H9 (cell line): ENCODE measurements around the gene CYRIA. TPM values are rescaled to one million over a fixed set of nuclear protein-coding genes. Genes with fewer than 3 reads are reported as not detected.

Experiments used
- DNase-seq: peaks from one replicate; pipeline ENCODE4 v3.0.0-alpha.2; 2017
- H2AFZ ChIP-seq: one replicate; pipeline ENCODE4 v1.6.1; 2013; ENCODE audit warnings: mild to moderate bottlenecking, low read length, control low read depth, moderate library complexity
- H2AK5ac ChIP-seq: 2 replicates; pipeline ENCODE4 v1.6.1; 2013; ENCODE audit warnings: low read length, control low read depth, mixed read lengths; ENCODE audit not compliant: insufficient read length
- H2BK120ac ChIP-seq: one replicate; pipeline ENCODE4 v1.6.1; 2013; ENCODE audit warnings: low read depth, mild to moderate bottlenecking, low read length, control low read depth, inconsistent platforms; ENCODE audit not compliant: poor library complexity, severe bottlenecking
- H2BK12ac ChIP-seq: 2 replicates; pipeline ENCODE4 v1.6.1; 2013; ENCODE audit warnings: low read length, control low read depth, mixed read lengths, low read depth; ENCODE audit not compliant: insufficient read length
- H2BK15ac ChIP-seq: 2 replicates; pipeline ENCODE4 v1.6.1; 2013; ENCODE audit warnings: low read depth, low read length, control low read depth
- H2BK20ac ChIP-seq: one replicate; pipeline ENCODE4 v1.6.1; 2013; ENCODE audit warnings: low read depth, mild to moderate bottlenecking, low read length, control low read depth, inconsistent platforms; ENCODE audit not compliant: poor library complexity, severe bottlenecking
- H2BK5ac ChIP-seq: 2 replicates; pipeline ENCODE4 v1.6.1; 2013; ENCODE audit warnings: low read length, control low read depth, mixed read lengths; ENCODE audit not compliant: insufficient read length
- H3K14ac ChIP-seq: 2 replicates; pipeline ENCODE4 v1.6.1; 2013; ENCODE audit warnings: low read length, control low read depth; ENCODE audit not compliant: insufficient read depth
- H3K18ac ChIP-seq: 2 replicates; pipeline ENCODE4 v1.6.1; 2013; ENCODE audit warnings: low read depth, mild to moderate bottlenecking, mixed read lengths, low read length, control low read depth; ENCODE audit not compliant: insufficient read length
- H3K23ac ChIP-seq: 2 replicates; pipeline ENCODE4 v1.6.1; 2013; ENCODE audit warnings: low read length, control low read depth, mixed read lengths, low read depth; ENCODE audit not compliant: insufficient read length
- H3K23me2 ChIP-seq: 2 replicates; pipeline ENCODE4 v1.6.1; 2013; ENCODE audit warnings: low read depth, mild to moderate bottlenecking, mixed read lengths, low read length, control low read depth; ENCODE audit not compliant: insufficient read length, poor library complexity, severe bottlenecking
- H3K27ac ChIP-seq: 2 replicates; pipeline ENCODE4 v1.5.1; 2013; ENCODE audit warnings: low read length, control low read depth, mixed read lengths, low read depth; ENCODE audit not compliant: insufficient read length
- H3K27me3 ChIP-seq: 2 replicates; pipeline ENCODE4 v1.6.1; 2013; ENCODE audit warnings: low read length, control low read depth, inconsistent platforms; ENCODE audit not compliant: insufficient read depth
- H3K4ac ChIP-seq: 2 replicates; pipeline ENCODE4 v1.6.1; 2013; ENCODE audit warnings: low read depth, mild to moderate bottlenecking, control low read depth, inconsistent platforms, low read length, moderate library complexity
- H3K4me1 ChIP-seq: 2 replicates; pipeline ENCODE4 v1.6.1; 2013; ENCODE audit warnings: low read length, control low read depth, inconsistent platforms; ENCODE audit not compliant: insufficient read depth
- H3K4me2 ChIP-seq: 2 replicates; pipeline ENCODE4 v1.6.1; 2013; ENCODE audit warnings: low read length, control low read depth, mixed read lengths; ENCODE audit not compliant: insufficient read length, insufficient read depth
- H3K56ac ChIP-seq: 2 replicates; pipeline ENCODE4 v1.6.1; 2013; ENCODE audit warnings: low read depth, mild to moderate bottlenecking, mixed read lengths, low read length, control low read depth; ENCODE audit not compliant: insufficient read length
- H3K79me1 ChIP-seq: 2 replicates; pipeline ENCODE4 v1.6.1; 2013; ENCODE audit warnings: low read depth, mild to moderate bottlenecking, moderate library complexity, low read length, control low read depth, inconsistent platforms; ENCODE audit not compliant: insufficient read depth, poor library complexity, severe bottlenecking
- H3K79me2 ChIP-seq: 2 replicates; pipeline ENCODE4 v1.6.1; 2013; ENCODE audit warnings: low read length, control low read depth, inconsistent platforms; ENCODE audit not compliant: insufficient read depth
- H3K9ac ChIP-seq: 2 replicates; pipeline ENCODE4 v1.6.1; 2013; ENCODE audit warnings: low read length, control low read depth, mixed read lengths; ENCODE audit not compliant: insufficient read length; ENCODE audit errors: extremely low read depth
- H3K9me3 ChIP-seq: one replicate; pipeline ENCODE4 v1.6.1; 2013; ENCODE audit warnings: low read depth, low read length, inconsistent platforms; ENCODE audit not compliant: control insufficient read depth
- H3T11ph ChIP-seq: one replicate; pipeline ENCODE4 v1.6.1; 2013; ENCODE audit warnings: mild to moderate bottlenecking, low read length, control low read depth, inconsistent platforms
- H4K20me1 ChIP-seq: one replicate; pipeline ENCODE4 v1.6.1; 2013; ENCODE audit not compliant: control insufficient read depth, insufficient read length, insufficient read depth
- H4K5ac ChIP-seq: 2 replicates; pipeline ENCODE4 v1.6.1; 2013; ENCODE audit warnings: low read depth, mild to moderate bottlenecking, mixed read lengths, low read length, control low read depth; ENCODE audit not compliant: insufficient read length
- H4K8ac ChIP-seq: replicated peaks from 2 replicates; pipeline ENCODE4 v1.6.1; 2013; ENCODE audit warnings: low read length, control low read depth, mixed read lengths, low read depth; ENCODE audit not compliant: insufficient read length
- H4K91ac ChIP-seq: 2 replicates; pipeline ENCODE4 v1.6.1; 2013; ENCODE audit warnings: low read depth, mild to moderate bottlenecking, moderate library complexity, mixed read lengths, low read length, control low read depth; ENCODE audit not compliant: insufficient read length
- H3K27ac Mint-ChIP-seq, 3 experiments: 2 replicates in 2 of 3; 3 replicates in 1 of 3; pipeline ENCODE4 v1.8.0; 2020 to 2021; ENCODE audit warnings: mixed read lengths in 3 of 3, mild to moderate bottlenecking in 1 of 3, moderate library complexity in 1 of 3
- H3K27me3 Mint-ChIP-seq: 2 replicates; pipeline ENCODE4 v1.8.0; 2021; ENCODE audit warnings: low read depth, mild to moderate bottlenecking, moderate library complexity, mixed read lengths
- H3K36me3 Mint-ChIP-seq, 3 experiments: 2 replicates in 2 of 3; 3 replicates in 1 of 3; pipeline ENCODE4 v1.8.0; 2020 to 2021; ENCODE audit warnings: low read depth in 3 of 3, mixed read lengths in 3 of 3; ENCODE audit not compliant: insufficient read depth in 1 of 3
- H3K4me1 Mint-ChIP-seq, 2 experiments: 2 replicates each; pipeline ENCODE4 v1.8.0; 2020; ENCODE audit warnings: mixed read lengths in 2 of 2
- H3K4me3 Mint-ChIP-seq, 2 experiments: 2 replicates in 1 of 2; 3 replicates in 1 of 2; pipeline ENCODE4 v1.8.0; 2020 to 2021; ENCODE audit warnings: mild to moderate bottlenecking in 2 of 2, mixed read lengths in 2 of 2, moderate library complexity in 1 of 2
- H3K9me3 Mint-ChIP-seq, 2 experiments: 2 replicates in 1 of 2; 3 replicates in 1 of 2; pipeline ENCODE4 v1.8.0; 2020; ENCODE audit warnings: mild to moderate bottlenecking in 2 of 2, mixed read lengths in 2 of 2, moderate library complexity in 1 of 2
- CTCF ChIP-seq: fragments of 200-600 bp; sonication (generic); conservative IDR thresholded peaks from 3 replicates; pipeline ENCODE4 v1.8.0; 2021; ENCODE audit warnings: antibody characterized with exemption, mild to moderate bottlenecking
- WGBS: extraction: QIAGEN DNeasy Blood & Tissue Kit; methylation state at CpG from one replicate; pipeline ENCODE4 v1.1.7; 2013; ENCODE audit warnings: missing lambda C conversion rate, low lambda C conversion rate, mixed read lengths; ENCODE audit not compliant: insufficient read length; ENCODE audit errors: extremely low coverage; 5-methylcytosine and 5-hydroxymethylcytosine counted together
- total RNA-seq: library from RNA; stranded (reverse); gene quantifications from 2 replicates; pipeline ENCODE4 v1.2.1, GENCODE V29; 2021

CYRIA gene
- total RNA-seq, 1 experiment from 2014 or later: 2.3 TPM

GRCh38 chr2:16713011-16713423 is 47.4 kb upstream of the CYRIA start:
- no peak for TF ChIP-seq CTCF
- Histone ChIP-seq H3K9me3 (no peaks in the 10 kb centered on the region), H2BK120ac (no peak overlapping the region), H3K79me1 (no peaks in the 10 kb centered on the region), H3K56ac (no peak overlapping the region), H3T11ph (no peak overlapping the region), H2BK12ac (no peak overlapping the region), H2BK15ac (no peak overlapping the region), H2BK20ac (no peak overlapping the region), H3K4me1 (no peaks in the 10 kb centered on the region), H4K20me1 (no peaks in the 10 kb centered on the region), H2AFZ (no peak overlapping the region), H3K4ac (no peak overlapping the region), H2BK5ac (no peak overlapping the region), H4K91ac (no peak overlapping the region), H4K8ac (no peak overlapping the region), H3K23ac (no peak overlapping the region), H4K5ac (no peak overlapping the region), H3K79me2 (no peaks in the 10 kb centered on the region), H3K27me3 (no peaks in the 10 kb centered on the region), H3K27ac (no peak overlapping the region), H3K18ac (no peak overlapping the region), H3K23me2 (no peaks in the 10 kb centered on the region), H3K9ac (no peak overlapping the region), H2AK5ac (no peak overlapping the region), H3K14ac (no peak overlapping the region), H3K4me2 (no peak overlapping the region)
- Mint-ChIP-seq H3K4me3 (no peak overlapping the region), H3K4me1 (no peaks in the 10 kb centered on the region), H3K27me3 (no peaks in the 10 kb centered on the region), H3K9me3 (no peaks in the 10 kb centered on the region), H3K27ac (no peak overlapping the region), H3K36me3 (no peaks in the 10 kb centered on the region)
- no peak for DNase-seq
- WGBS: no CpG with 5 or more reads among the region's 5 CpGs
